HUES64 (cell line): Measurements from ENCODE around the gene LCN6.
A peak's percentile ranks its signal among the peaks of the same experiment; 100 is the strongest.
"Not testable (repeated sequence)": the region's sequence is repeated elsewhere in the genome, so short reads cannot be mapped to it uniquely, and the experiment has no call there.

Source experiments
- H3K27ac ChIP-seq: 2 replicates; pipeline ENCODE4 v1.7.0; 2013; ENCODE audit warnings: low read depth, low read length, inconsistent platforms
- H3K27me3 ChIP-seq: 2 replicates; pipeline ENCODE4 v1.6.1; 2013; ENCODE audit warnings: mild to moderate bottlenecking, low read length; ENCODE audit not compliant: insufficient read depth
- H3K36me3 ChIP-seq: 2 replicates; pipeline ENCODE4 v1.6.1; 2013; ENCODE audit warnings: mild to moderate bottlenecking, low read length; ENCODE audit not compliant: insufficient read depth
- H3K4me1 ChIP-seq: 2 replicates; pipeline ENCODE4 v1.6.1; 2013; ENCODE audit warnings: mild to moderate bottlenecking, low read length, moderate library complexity; ENCODE audit not compliant: insufficient read depth
- H3K4me3 ChIP-seq: 2 replicates; pipeline ENCODE4 v1.5.1; 2013; ENCODE audit warnings: mild to moderate bottlenecking, low read length, moderate library complexity
- H3K9ac ChIP-seq: 2 replicates; pipeline ENCODE4 v1.6.1; 2013; ENCODE audit warnings: mild to moderate bottlenecking, low read depth, low read length
- H3K9me3 ChIP-seq: 2 replicates; pipeline ENCODE4 v1.6.1; 2013; ENCODE audit warnings: low read depth, low read length; ENCODE audit not compliant: insufficient read depth
- WGBS: fragments of 150-250, 120-280 bp; methylation state at CpG from one replicate; pipeline ENCODE4 v1.1.7; 2013; ENCODE audit warnings: missing lambda C conversion rate; 5-methylcytosine and 5-hydroxymethylcytosine counted together

Gene LCN6

DNA sequence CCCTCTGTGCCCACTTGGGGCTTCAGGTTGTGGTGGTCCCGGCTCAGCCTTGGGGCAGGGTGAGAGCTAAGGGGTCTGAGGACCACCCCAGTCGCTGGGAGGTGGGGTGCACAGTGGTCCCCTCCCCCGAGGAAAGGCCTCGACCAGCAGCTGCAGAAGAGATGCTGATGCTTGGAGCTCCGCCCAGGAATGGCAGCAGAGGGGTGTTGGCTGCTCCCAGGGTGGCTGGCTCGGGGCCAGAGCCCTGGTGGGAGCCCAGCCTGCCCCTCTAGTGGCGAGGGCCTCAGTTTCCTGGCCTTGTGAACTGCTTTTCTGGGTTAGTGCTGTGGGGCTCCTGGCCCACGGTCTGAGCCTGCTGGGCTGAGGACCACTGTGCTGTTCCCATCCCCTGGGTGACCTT lies 34.8 kb downstream of the LCN6 start:
- peaks cover 6% of the 10 kb centered on the region; the same call in 1 of the 2 replicates for H3K4me1 ChIP-seq
- H3K27me3 ChIP-seq, result peaks cover 12% of the 10 kb centered on the region
- no peaks in the 10 kb centered on the region for H3K36me3 ChIP-seq
- H3K9me3 ChIP-seq, result no peaks in the 10 kb centered on the region
- H3K9ac ChIP-seq, result peak overlapping the region; percentile 81
- H3K27ac ChIP-seq, result no peak overlapping the region
- peak overlapping the region; percentile 76 for H3K4me3 ChIP-seq
- 77% methylated on average over 8 of the region's 8 CpGs for WGBS

DNA sequence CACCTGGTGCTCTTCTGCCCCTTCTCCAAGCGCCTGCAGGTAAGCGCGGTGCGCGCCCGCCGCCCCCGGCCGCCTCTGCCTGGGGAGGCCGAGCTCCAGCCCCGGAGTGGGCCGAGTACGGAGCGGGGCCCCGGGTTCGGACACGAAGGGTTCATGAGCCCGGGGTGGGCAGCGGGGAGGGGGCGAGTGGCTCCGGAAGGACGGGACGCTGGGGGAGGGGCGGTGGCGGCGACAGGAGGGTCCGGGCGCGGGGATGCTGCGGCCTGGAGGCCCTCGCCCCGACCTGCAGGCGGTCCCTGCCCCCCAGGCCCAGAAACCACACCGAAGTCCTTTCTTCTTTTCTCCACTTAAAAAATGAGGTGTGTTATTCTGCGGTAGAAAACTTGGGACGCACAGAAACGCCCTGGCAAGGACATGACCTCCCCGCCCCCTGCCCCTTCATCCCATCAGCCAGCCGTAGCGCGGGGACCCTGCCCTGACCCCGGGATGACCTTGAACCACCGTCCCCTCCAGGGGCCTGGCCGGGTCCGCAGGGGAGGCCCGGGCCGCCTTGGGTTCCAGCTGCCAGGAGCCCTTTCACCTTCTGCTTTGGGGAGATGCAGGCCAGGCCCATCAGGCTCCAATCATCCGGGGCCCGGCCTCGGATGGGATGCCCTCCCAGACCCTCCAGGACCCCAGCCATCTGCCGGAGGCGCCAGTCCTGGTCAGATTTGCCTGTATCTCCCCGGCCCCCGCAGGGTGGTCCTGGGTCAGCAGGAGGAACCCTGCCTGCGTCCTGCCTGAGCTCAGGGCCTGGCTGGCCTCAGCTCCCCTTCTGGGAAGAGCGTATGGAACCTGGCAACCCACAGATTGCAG lies 35.4 kb downstream of the LCN6 start:
- H3K27ac ChIP-seq, result no peak overlapping the region
- 9% methylated on average over 55 of the region's 56 CpGs for WGBS
- H3K9ac ChIP-seq, result peak overlapping the region; percentile 81

DNA sequence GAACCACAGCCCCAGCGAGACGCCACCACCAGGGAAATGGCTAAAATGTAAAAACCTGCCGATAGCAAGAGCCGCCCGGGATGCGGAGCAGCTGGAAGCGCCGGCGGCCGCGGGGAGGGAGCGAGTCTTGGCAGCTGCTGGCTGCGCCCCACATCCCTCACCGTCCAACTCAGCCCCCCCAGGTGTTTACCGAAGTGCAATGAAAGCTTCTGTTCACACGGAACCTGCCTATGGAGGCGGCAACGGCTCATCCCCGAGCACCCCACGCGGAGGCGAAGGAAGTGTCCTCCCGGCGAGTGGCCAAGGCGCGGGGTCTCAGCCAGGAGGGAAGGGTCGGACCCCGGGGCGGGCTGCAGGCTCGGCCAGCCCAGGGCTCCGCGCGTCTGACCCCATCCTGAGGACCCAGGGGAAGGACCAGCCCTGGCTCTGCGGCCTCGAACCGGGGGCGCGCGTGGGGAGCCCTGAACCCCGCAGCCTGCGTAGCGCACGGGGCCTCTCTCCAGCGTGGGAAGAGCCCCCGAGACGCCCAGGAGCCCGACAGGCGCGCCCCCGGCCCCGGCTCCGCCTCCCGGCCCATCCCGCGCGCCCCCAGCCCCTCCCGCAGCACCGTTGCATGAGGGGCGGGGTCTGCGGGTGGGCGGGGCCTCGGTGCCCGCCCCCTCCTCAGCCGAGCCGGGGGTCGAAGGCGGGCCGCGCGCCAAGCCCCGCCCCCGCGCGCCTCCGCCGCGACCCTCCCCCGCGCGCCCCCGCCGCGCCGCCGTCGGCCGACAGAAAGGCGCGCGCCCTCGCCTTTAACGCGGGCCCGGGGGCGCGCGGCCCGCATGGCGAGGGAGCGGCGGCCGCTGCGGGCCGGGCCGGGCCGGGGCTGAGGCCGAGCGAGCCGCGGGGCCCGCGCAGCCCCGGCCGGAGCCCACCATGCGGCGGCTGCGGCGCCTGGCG lies 36.3 kb downstream of the LCN6 start, which contains the start of gene DIPK1B:
DIPK1B (plus strand) TSS at position 822 of the 939 bp plus-strand sequence; CDS start at position 916, 94 bp downstream.
- peak within 1 kb of the TSS; percentile 81 for H3K9ac ChIP-seq
- under 1% methylated on average over 119 of the region's 119 CpGs for WGBS

More for the DNA sequence above, 35.4 kb downstream of the LCN6 start:
- no peaks in the 10 kb centered on the region for H3K36me3 ChIP-seq
- H3K27me3 ChIP-seq, result peaks cover 12% of the 10 kb centered on the region
- H3K9me3 ChIP-seq, result no peaks in the 10 kb centered on the region
- H3K4me3 ChIP-seq, result peak overlapping the region; percentile 76
- H3K4me1 ChIP-seq, result peaks cover 6% of the 10 kb centered on the region; the same call in 1 of the 2 replicates

DNA sequence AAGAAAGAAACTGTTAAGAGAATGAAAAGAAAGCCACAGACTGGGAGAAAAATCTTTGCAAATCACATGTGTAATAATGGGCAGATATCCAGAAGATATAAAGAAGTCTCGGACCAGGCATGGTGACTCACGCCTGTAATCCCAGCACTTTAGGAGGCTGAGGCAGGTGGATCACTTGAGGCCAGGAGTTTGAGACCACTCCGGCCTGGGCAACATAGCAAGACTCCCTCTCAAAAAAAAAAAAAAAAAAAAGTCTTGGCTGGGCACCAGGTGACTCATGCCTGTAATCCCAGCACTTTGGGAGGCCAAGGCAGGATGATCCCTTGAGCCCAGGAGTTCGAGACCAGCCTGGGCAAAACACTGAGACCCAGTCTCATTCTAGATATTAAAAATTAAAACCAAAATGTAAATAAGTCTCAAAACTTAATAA lies 37.1 kb downstream of the LCN6 start:
- WGBS, result 90% methylated on average over 4 of the region's 4 CpGs
- not testable (repeated sequence) for H3K4me1 ChIP-seq, H3K9ac ChIP-seq, H3K27ac ChIP-seq, H3K36me3 ChIP-seq, H3K9me3 ChIP-seq
- Histone ChIP-seq H3K27me3 (peaks cover 12% of the 10 kb centered on the region), H3K4me3 (peak overlapping the region; percentile 81)

More for the DNA sequence above, 36.3 kb downstream of the LCN6 start, which contains the start of gene DIPK1B:
- Histone ChIP-seq H3K27ac (no peak within 1 kb of the TSS), H3K36me3 (no peaks in the 10 kb centered on the region), H3K4me1 (peaks cover 6% of the 10 kb centered on the region; the same call in 1 of the 2 replicates), H3K9me3 (no peaks in the 10 kb centered on the region), H3K27me3 (peaks cover 12% of the 10 kb centered on the region), H3K4me3 (peak within 1 kb of the TSS; percentile 81)

DNA sequence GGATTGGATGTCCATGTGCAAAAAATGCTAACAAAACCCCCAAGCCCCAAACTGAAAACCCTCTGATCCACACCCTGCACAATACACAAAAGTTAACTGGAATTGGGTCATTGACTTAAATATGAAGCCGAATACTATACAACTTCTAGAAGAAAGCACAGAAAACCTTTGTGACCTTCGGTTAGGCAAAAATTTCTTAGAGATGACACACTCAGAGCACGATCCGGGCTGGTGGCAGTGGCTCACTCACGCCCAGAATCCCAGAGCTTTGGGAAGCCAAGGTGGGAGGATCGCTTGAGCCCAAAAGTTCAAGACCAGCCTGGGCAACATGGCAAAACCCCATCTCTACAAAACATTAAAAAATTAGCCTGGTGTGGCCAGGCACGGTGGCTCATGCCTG lies 37.8 kb downstream of the LCN6 start:
- Histone ChIP-seq H3K27me3 (peaks cover 12% of the 10 kb centered on the region), H3K4me3 (no peak overlapping the region), H3K4me1 (peaks cover 6% of the 10 kb centered on the region; the same call in 1 of the 2 replicates), H3K9me3 (no peaks in the 10 kb centered on the region), H3K27ac (no peak overlapping the region), H3K36me3 (no peaks in the 10 kb centered on the region), H3K9ac (no peak overlapping the region)
- WGBS, result 93% methylated on average over 7 of the region's 7 CpGs

DNA sequence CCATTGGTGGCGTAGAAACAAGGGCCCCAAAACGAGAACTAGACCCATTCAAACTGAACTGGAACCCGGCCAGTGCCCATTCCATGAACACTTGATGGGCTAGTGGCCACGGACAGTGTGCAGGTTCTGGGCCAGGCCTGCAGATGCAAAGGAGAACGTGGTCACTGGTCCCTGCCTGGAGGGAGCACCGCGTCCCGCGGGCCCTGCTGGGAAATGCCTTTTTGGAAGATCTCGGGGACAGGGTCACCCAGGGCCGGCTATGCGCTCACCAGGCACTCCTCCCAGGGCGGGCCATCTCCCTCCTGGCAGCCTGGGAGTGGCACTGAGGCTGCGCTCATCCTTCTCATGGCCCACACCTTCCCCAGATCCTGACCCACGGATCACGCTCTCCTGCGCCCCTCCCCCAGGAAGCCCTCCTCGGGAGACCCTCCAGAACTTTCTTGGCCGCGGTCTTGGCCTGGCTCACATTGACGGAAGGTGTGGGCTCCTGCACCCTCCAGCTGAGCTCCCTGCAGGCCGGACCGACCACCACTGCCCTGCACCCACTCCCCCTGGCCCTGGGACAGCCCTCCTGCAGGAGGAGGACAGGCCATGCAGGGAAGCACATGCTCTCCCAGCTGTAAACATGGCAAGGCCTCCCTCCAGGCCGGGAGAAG lies 38.7 kb downstream of the LCN6 start:
- Histone ChIP-seq H3K9me3 (no peaks in the 10 kb centered on the region), H3K27ac (no peak overlapping the region), H3K36me3 (no peaks in the 10 kb centered on the region), H3K4me1 (peaks cover 6% of the 10 kb centered on the region; the same call in 1 of the 2 replicates), H3K27me3 (peaks cover 12% of the 10 kb centered on the region), H3K9ac (no peak overlapping the region), H3K4me3 (no peak overlapping the region)
- whole genome bisulfite sequencing, result 90% methylated on average over 24 of the region's 24 CpGs

DNA sequence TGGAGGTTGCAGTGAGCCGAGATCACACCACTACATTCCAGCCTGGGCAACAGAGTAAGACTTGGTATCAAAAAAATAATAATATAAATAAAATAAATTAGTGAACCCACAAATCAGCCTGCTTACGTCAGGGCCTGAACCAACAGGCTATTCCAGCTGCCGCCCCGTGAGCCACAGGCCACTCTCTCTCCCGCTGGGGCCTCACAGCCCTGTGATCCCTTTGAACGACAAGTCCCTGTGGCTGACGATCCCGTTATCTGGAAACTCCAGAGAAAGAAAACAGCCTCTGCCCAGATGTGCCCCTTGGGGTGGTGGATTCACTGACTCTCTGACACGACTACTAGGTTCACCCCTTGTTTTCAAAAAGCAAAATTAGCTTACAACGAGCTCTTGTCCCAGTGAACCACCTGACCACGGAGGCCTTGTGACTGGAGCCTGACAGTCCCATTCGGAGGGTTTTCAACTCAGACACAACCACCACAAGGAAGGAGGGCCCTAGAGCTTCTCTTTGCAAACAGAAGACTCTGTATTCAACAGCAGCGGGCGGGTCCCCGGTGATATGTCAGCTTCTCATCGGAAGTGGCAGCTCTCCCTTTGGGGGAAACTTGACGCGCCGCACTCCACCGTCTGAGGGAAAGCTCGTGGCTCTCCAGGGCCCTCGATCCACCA lies 40.3 kb downstream of the LCN6 start:
- no peaks in the 10 kb centered on the region for H3K4me1 ChIP-seq
- 88% methylated on average over 21 of the region's 22 CpGs for WGBS
- H3K27me3 ChIP-seq, result peaks cover 12% of the 10 kb centered on the region
- H3K4me3 ChIP-seq, result no peak overlapping the region
- no peaks in the 10 kb centered on the region for H3K9me3 ChIP-seq
- no peaks in the 10 kb centered on the region for H3K36me3 ChIP-seq
- H3K27ac ChIP-seq, result no peak overlapping the region
- no peak overlapping the region for H3K9ac ChIP-seq

DNA sequence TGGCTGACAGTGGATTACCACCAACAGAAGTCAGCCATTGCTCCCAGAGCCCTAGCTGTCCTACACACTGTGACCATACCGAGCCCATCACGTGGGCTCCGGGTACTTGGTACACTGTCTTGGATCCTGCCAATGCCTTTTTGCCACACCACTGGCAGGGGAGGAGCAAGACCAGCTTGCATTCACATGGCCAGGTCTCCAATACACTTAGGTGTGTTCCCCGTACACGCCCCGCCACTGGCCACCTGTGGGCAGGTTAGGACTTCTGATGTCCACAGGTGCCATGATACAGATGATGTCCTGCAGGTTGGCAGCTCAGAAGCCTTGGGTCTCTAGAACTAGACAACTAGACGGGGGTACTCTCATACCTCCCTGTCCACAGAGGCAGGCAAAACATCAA lies 41.3 kb downstream of the LCN6 start:
- no peak overlapping the region for H3K27ac ChIP-seq
- H3K27me3 ChIP-seq, result peaks cover 11% of the 10 kb centered on the region
- no peaks in the 10 kb centered on the region for H3K9me3 ChIP-seq
- H3K36me3 ChIP-seq, result no peaks in the 10 kb centered on the region
- no peak overlapping the region for H3K4me3 ChIP-seq
- H3K9ac ChIP-seq, result no peak overlapping the region
- WGBS, result 95% methylated on average over 7 of the region's 7 CpGs
- no peaks in the 10 kb centered on the region for H3K4me1 ChIP-seq

DNA sequence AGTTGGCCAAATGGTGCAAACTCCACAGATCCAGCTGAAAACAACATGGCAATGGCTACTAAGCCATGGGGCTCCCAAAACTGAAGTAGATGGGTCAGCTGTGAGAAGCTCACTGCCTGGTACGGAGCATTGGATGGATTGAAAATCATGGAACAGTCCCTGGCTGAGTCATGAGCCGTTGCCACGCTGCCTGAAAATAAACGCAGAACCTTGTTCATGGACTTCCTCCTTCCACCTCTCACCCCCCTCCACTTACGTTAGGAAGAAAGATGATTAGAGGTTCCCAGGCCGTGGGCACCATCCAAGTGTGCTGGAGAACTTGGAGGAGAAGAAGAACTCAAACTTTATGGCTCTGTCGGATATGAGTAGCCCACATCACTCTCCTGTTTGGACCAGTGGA lies 42.8 kb downstream of the LCN6 start:
- H3K9me3 ChIP-seq, result no peaks in the 10 kb centered on the region
- WGBS, result 83% methylated on average over 7 of the region's 7 CpGs
- no peaks in the 10 kb centered on the region for H3K4me1 ChIP-seq
- no peak overlapping the region for H3K4me3 ChIP-seq
- H3K27me3 ChIP-seq, result peaks cover 12% of the 10 kb centered on the region; the same call in 1 of the 2 replicates
- H3K27ac ChIP-seq, result no peak overlapping the region
- H3K9ac ChIP-seq, result no peak overlapping the region
- no peaks in the 10 kb centered on the region for H3K36me3 ChIP-seq

DNA sequence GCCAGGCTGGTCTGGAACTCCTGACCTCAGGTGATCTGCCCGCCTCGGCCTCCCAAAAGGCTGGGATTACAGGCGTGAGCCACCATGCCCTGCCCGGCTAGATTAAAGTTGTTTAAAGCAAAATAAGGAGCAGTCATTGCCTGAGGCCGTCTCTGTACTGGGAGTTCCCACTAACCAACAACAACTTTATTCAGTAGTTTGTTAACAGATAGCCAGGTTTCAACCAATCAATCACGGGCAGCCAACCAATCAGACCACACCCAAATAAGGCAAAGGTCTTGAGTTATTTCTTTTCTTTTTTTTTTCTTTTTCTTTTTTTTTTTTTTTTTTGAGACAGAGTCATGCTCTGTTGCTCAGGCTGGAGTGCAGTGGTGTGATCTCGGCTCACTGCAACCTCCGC lies 43.6 kb downstream of the LCN6 start:
- not testable (repeated sequence) for H3K27ac ChIP-seq, H3K36me3 ChIP-seq, H3K9me3 ChIP-seq, H3K4me3 ChIP-seq, H3K4me1 ChIP-seq, H3K9ac ChIP-seq
- peaks cover 10% of the 10 kb centered on the region; the same call in 1 of the 2 replicates for H3K27me3 ChIP-seq
- 93% methylated on average over 8 of the region's 8 CpGs for WGBS
